ENCODE data around the gene PRM1. TPM values are rescaled to one million over a fixed set of nuclear protein-coding genes. Genes with fewer than 3 reads are reported as not detected.
"Not testable (repeated sequence)": the region's sequence is repeated elsewhere in the genome, so short reads cannot be mapped to it uniquely, and the experiment has no call there.

PRM1 gene
- total RNA-seq, 2 experiments from 2014 or later: not detected

- Mint-ChIP-seq H3K4me3 (no peak overlapping the region), H3K4me1 (ENCODE audit: low read depth) (peaks cover 29% of the 10 kb centered on the region), H3K36me3 (ENCODE audit: low read depth) (no peaks in the 10 kb centered on the region), H3K9me3 (no peaks in the 10 kb centered on the region), H3K27ac (no peak overlapping the region), H3K27me3 (no peaks in the 10 kb centered on the region)
- ATAC-seq (no peak), DNase-seq (no peak)
- CTCF ChIA-PET: interaction anchor here (1.0 to 1.6 kb wide), 2 partner anchors 25 to 336 kb away, joined by 3 to 4 read pairs; no protein-coding TSS in a partner anchor
- no peak for TF ChIP-seq CTCF (IDR thresholded peaks at IDR 0.05)
- intact Hi-C loops (cut with micrococcal nuclease): no loop called here
- POLR2A ChIA-PET: interaction anchor here (0.6 to 3.0 kb wide), 3 partner anchors 13 to 418 kb away, joined by 3 to 17 read pairs (median 3); no protein-coding TSS in a partner anchor
Measured at GRCh38 chr16:11299865-11300559, 18.9 kb upstream of the PRM1 start.

- intact Hi-C loops (cut with micrococcal nuclease); DNase-seq: not testable (repeated sequence)
Measured at GRCh38 chr16:11298950-11299547, 17.9 kb upstream of the PRM1 start.

GRCh38 chr16:11298143-11298900, 17.2 kb upstream of the PRM1 start:
- Mint-ChIP-seq H3K4me1 (ENCODE audit: low read depth) (peaks cover 38% of the 10 kb centered on the region), H3K27ac (peak overlapping the region; percentile 79), H3K27me3 (peaks cover 2% of the 10 kb centered on the region), H3K4me3 (no peak overlapping the region), H3K36me3 (ENCODE audit: low read depth) (no peaks in the 10 kb centered on the region), H3K9me3 (no peaks in the 10 kb centered on the region)
- ATAC-seq (no peak), DNase-seq (no peak)
- intact Hi-C loops (cut with micrococcal nuclease): no loop called here
- TF ChIP-seq CTCF (IDR thresholded peaks at IDR 0.05): no peak
- POLR2A ChIA-PET: interaction anchor here (0.8 to 3.1 kb wide), 9 partner anchors 9 to 199 kb away, joined by 3 to 26 read pairs (median 7); partner anchors contain the start of gene SOCS1
- CTCF ChIA-PET: interaction anchor here (0.6 to 2.8 kb wide), 12 partner anchors 13 to 334 kb away, joined by 3 to 14 read pairs (median 4); partner anchors contain the start of gene SOCS1

More at GRCh38 chr16:11298950-11299547, 17.9 kb upstream of the PRM1 start:
- Mint-ChIP-seq H3K27ac (peak overlapping the region; percentile 79), H3K4me1 (ENCODE audit: low read depth) (peaks cover 33% of the 10 kb centered on the region)
- not testable (repeated sequence) for ATAC-seq; H3K9me3 Mint-ChIP-seq; H3K27me3 Mint-ChIP-seq; H3K4me3 Mint-ChIP-seq; H3K36me3 Mint-ChIP-seq (ENCODE audit: low read depth)
- CTCF ChIA-PET: interaction anchor here (1.0 to 2.8 kb wide), 6 partner anchors 13 to 335 kb away, joined by 3 to 14 read pairs (median 4); partner anchors contain the start of gene SOCS1
- POLR2A ChIA-PET: interaction anchor here (0.8 to 3.1 kb wide), 4 partner anchors 8 to 55 kb away, joined by 3 to 26 read pairs (median 10); partner anchors contain the start of gene SOCS1

- intact Hi-C loops (cut with micrococcal nuclease): no loop called here
- Mint-ChIP-seq H3K36me3 (ENCODE audit: low read depth) (no peaks in the 10 kb centered on the region), H3K27ac (peak overlapping the region; percentile 69), H3K4me3 (peak overlapping the region; percentile 24), H3K9me3 (no peaks in the 10 kb centered on the region), H3K27me3 (peaks cover 7% of the 10 kb centered on the region), H3K4me1 (ENCODE audit: low read depth) (peaks cover 44% of the 10 kb centered on the region)
- peak; percentile 83 for ATAC-seq
- ChIA-PET CTCF (interaction anchor here (0.6 to 2.8 kb wide), 14 partner anchors 12 to 333 kb away, joined by 3 to 14 read pairs (median 3); partner anchors contain the start of gene SOCS1), POLR2A (interaction anchor here (1.0 to 3.1 kb wide), 10 partner anchors 12 to 198 kb away, joined by 3 to 26 read pairs (median 6); partner anchors contain the start of gene SOCS1)
- DNase-seq: peak; percentile 85
- no peak for TF ChIP-seq CTCF (IDR thresholded peaks at IDR 0.05)
Measured at GRCh38 chr16:11297492-11298142, 16.5 kb upstream of the PRM1 start.

Data from activated CD8-positive, alpha-beta T cell treated with anti-CD3 and anti-CD28 coated beads for 36 hours (primary cell).